IMR-90 (cell line): ENCODE measurements around the gene ZNF592.

ENCODE experiments used
- BHLHE40 ChIP-seq: fragments of 150-350 bp; IDR thresholded peaks from 2 replicates; pipeline ENCODE4 v1.6.1; 2016; ENCODE audit warnings: mild to moderate bottlenecking, low read depth, low read length
- CEBPB ChIP-seq: IDR thresholded peaks from 2 replicates; pipeline ENCODE4 v1.6.1; 2012; ENCODE audit warnings: low read depth, low read length, improper control_type of control experiment
- CTCF ChIP-seq: conservative IDR thresholded peaks from 2 replicates; pipeline ENCODE4 v1.5.1; 2012; ENCODE audit warnings: mild to moderate bottlenecking, low read depth, low read length, improper control_type of control experiment
- ELK1 ChIP-seq: fragments of 150-350 bp; IDR thresholded peaks from 2 replicates; pipeline ENCODE4 v1.6.1; 2016; ENCODE audit warnings: low read depth, mild to moderate bottlenecking, low read length, moderate library complexity, borderline replicate concordance
- FOS ChIP-seq: fragments of 150-350 bp; IDR thresholded peaks from 2 replicates; pipeline ENCODE4 v1.6.1; 2016; ENCODE audit warnings: low read depth, low read length
- MAZ ChIP-seq: IDR thresholded peaks from 2 replicates; pipeline ENCODE4 v1.6.1; 2012; ENCODE audit warnings: low read depth, mild to moderate bottlenecking, low read length, improper control_type of control experiment, moderate library complexity, borderline replicate concordance
- POLR2A ChIP-seq: IDR thresholded peaks from 2 replicates; pipeline ENCODE4 v1.6.1; 2012; ENCODE audit warnings: mild to moderate bottlenecking, low read depth, low read length
- RAD21 ChIP-seq: IDR thresholded peaks from 2 replicates; pipeline ENCODE4 v1.6.1; 2012; ENCODE audit warnings: low read length, improper control_type of control experiment
- RCOR1 ChIP-seq: IDR thresholded peaks from 2 replicates; pipeline ENCODE4 v1.6.1; 2012; ENCODE audit warnings: mild to moderate bottlenecking, low read length, improper control_type of control experiment; ENCODE audit not compliant: insufficient replicate concordance
- RFX5 ChIP-seq: IDR thresholded peaks from 2 replicates; pipeline ENCODE4 v1.8.0; 2012; ENCODE audit warnings: low read depth, mild to moderate bottlenecking, low read length, moderate library complexity
- SMC3 ChIP-seq: fragments of 150-350 bp; IDR thresholded peaks from 2 replicates; pipeline ENCODE4 v1.6.1; 2016; ENCODE audit warnings: low read depth, mild to moderate bottlenecking, antibody characterized with exemption, low read length, moderate library complexity
- USF2 ChIP-seq: fragments of 150-350 bp; IDR thresholded peaks from 2 replicates; pipeline ENCODE4 v1.6.1; 2017; ENCODE audit warnings: mild to moderate bottlenecking, antibody characterized with exemption, low read length, low read depth

- no peak for TF ChIP-seq CTCF
- TF ChIP-seq POLR2A, result no peak
- TF ChIP-seq RFX5, result no peak
- TF ChIP-seq USF2, result no peak
- TF ChIP-seq RAD21, result no peak
- no peak for TF ChIP-seq RCOR1
- no peak for TF ChIP-seq BHLHE40
- no peak for TF ChIP-seq ELK1
- TF ChIP-seq SMC3, result no peak
- no peak for TF ChIP-seq CEBPB
- TF ChIP-seq MAZ, result no peak
- TF ChIP-seq FOS, result no peak
Observed at GRCh38 chr15:84790676-84791075, 42.3 kb downstream of the ZNF592 start.
